HG03520 (cell line): ENCODE measurements around the gene RAF1.
"Not testable (repeated sequence)": the region's sequence is repeated elsewhere in the genome, so short reads cannot be mapped to it uniquely, and the experiment has no call there.

Experiments used
- ATAC-seq: cut with Tn5 transposase; IDR thresholded peaks from one replicate; pipeline ENCODE4 v1.9.1; 2021; ENCODE audit warnings: mild to moderate bottlenecking, moderate library complexity; ENCODE audit not compliant: unreplicated experiment

The RAF1 gene

GRCh38 chr3:12643010-12643380 is 20.9 kb downstream of the RAF1 start:
- no peak for ATAC-seq

- not testable (repeated sequence) for ATAC-seq
These were observed 23.1 kb downstream of the RAF1 start for GRCh38 chr3:12640853-12641252.

- no peak for ATAC-seq
These were observed 25.8 kb downstream of the RAF1 start for GRCh38 chr3:12638105-12638504.

- ATAC-seq = no peak
These were observed 30.8 kb downstream of the RAF1 start for GRCh38 chr3:12633108-12633507.

GRCh38 chr3:12632523-12632922 is 31.4 kb downstream of the RAF1 start:
- ATAC-seq = no peak

GRCh38 chr3:12630843-12631242 is 33.1 kb downstream of the RAF1 start:
- not testable (repeated sequence) for ATAC-seq

GRCh38 chr3:12630292-12630691 is 33.6 kb downstream of the RAF1 start:
- no peak for ATAC-seq

- ATAC-seq = no peak
These were observed 34.4 kb downstream of the RAF1 start for GRCh38 chr3:12629560-12629959.

- no peak for ATAC-seq
These were observed 35.1 kb downstream of the RAF1 start for GRCh38 chr3:12628813-12629212.

- no peak for ATAC-seq
These were observed 36.5 kb downstream of the RAF1 start for GRCh38 chr3:12627370-12627769.

- not testable (repeated sequence) for ATAC-seq
These were observed 39.0 kb downstream of the RAF1 start for GRCh38 chr3:12624964-12625363.

GRCh38 chr3:12624056-12624455 is 39.9 kb downstream of the RAF1 start:
- no peak for ATAC-seq

- no peak for ATAC-seq
These were observed 41.6 kb downstream of the RAF1 start for GRCh38 chr3:12622335-12622734.

- no peak for ATAC-seq
These were observed 43.2 kb downstream of the RAF1 start for GRCh38 chr3:12620729-12621128.

- no peak for ATAC-seq
These were observed 43.6 kb downstream of the RAF1 start for GRCh38 chr3:12620305-12620704.

GRCh38 chr3:12618426-12618825 is 45.5 kb downstream of the RAF1 start:
- no peak for ATAC-seq

GRCh38 chr3:12615266-12615665 is 48.7 kb downstream of the RAF1 start:
- ATAC-seq = no peak

- no peak for ATAC-seq
These were observed 50.7 kb downstream of the RAF1 start for GRCh38 chr3:12613250-12613649.

GRCh38 chr3:12612514-12613226 is 51.2 kb downstream of the RAF1 start:
- ATAC-seq = no peak

- ATAC-seq = no peak
These were observed 52.8 kb downstream of the RAF1 start for GRCh38 chr3:12611117-12611516.

- ATAC-seq = no peak
These were observed 55.5 kb downstream of the RAF1 start for GRCh38 chr3:12608376-12608775.

GRCh38 chr3:12603969-12604368 is 59.9 kb downstream of the RAF1 start:
- no peak for ATAC-seq

- no peak for ATAC-seq
These were observed 62.8 kb downstream of the RAF1 start for GRCh38 chr3:12601072-12601471.
